Trophoblast cell (in vitro differentiated cells and primary cell): ENCODE data around the gene EHF.

Experiments
- DNase-seq, 2 donors: peaks; one replicate each; pipeline ENCODE4 v3.0.0-alpha.2; 2016
- H2AFZ ChIP-seq: 2 replicates; pipeline ENCODE4 v1.6.1; 2013; ENCODE audit warnings: low read length, moderate library complexity, mild to moderate bottlenecking; ENCODE audit not compliant: insufficient read depth, poor library complexity
- H2AK5ac ChIP-seq: 2 replicates; pipeline ENCODE4 v1.6.1; 2013; ENCODE audit warnings: mild to moderate bottlenecking, low read length
- H2BK120ac ChIP-seq: 2 replicates; pipeline ENCODE4 v1.6.1; 2013; ENCODE audit warnings: low read length, mild to moderate bottlenecking, moderate library complexity; ENCODE audit not compliant: insufficient read depth, poor library complexity
- H2BK12ac ChIP-seq: 2 replicates; pipeline ENCODE4 v1.6.1; 2013; ENCODE audit warnings: mild to moderate bottlenecking, low read length, moderate library complexity
- H2BK5ac ChIP-seq: 2 replicates; pipeline ENCODE4 v1.6.1; 2013; ENCODE audit warnings: low read length, low read depth, moderate library complexity, mild to moderate bottlenecking; ENCODE audit not compliant: poor library complexity
- H3K14ac ChIP-seq: 2 replicates; pipeline ENCODE4 v1.6.1; 2013; ENCODE audit warnings: mild to moderate bottlenecking, low read length
- H3K18ac ChIP-seq: 2 replicates; pipeline ENCODE4 v1.6.1; 2013; ENCODE audit warnings: mild to moderate bottlenecking, low read length
- H3K23ac ChIP-seq: 2 replicates; pipeline ENCODE4 v1.6.1; 2013; ENCODE audit warnings: low read length
- H3K27ac ChIP-seq: 2 replicates; pipeline ENCODE4 v1.5.1; 2013; ENCODE audit warnings: low read depth, mild to moderate bottlenecking, inconsistent platforms, low read length, moderate library complexity
- H3K27me3 ChIP-seq: 2 replicates; pipeline ENCODE4 v1.6.1; 2013; ENCODE audit warnings: inconsistent platforms, mild to moderate bottlenecking, low read length, moderate library complexity; ENCODE audit not compliant: insufficient read depth
- H3K36me3 ChIP-seq, 2 experiments: 1 replicate in 1 of 2; 2 replicates in 1 of 2; pipeline ENCODE4 v1.6.1; 2013; ENCODE audit warnings: low read length in 2 of 2, mild to moderate bottlenecking in 2 of 2, moderate library complexity in 1 of 2; ENCODE audit not compliant: insufficient read depth in 2 of 2, control insufficient read depth in 1 of 2
- H3K4ac ChIP-seq: 2 replicates; pipeline ENCODE4 v1.6.1; 2013; ENCODE audit warnings: low read depth, mild to moderate bottlenecking, low read length, moderate library complexity
- H3K4me1 ChIP-seq, 2 experiments: 1 replicate in 1 of 2; 2 replicates in 1 of 2; pipeline ENCODE4 v1.6.1; 2013; ENCODE audit warnings: low read length in 2 of 2, mild to moderate bottlenecking in 2 of 2, moderate library complexity in 1 of 2; ENCODE audit not compliant: insufficient read depth in 2 of 2, control insufficient read depth in 1 of 2
- H3K4me2 ChIP-seq: 2 replicates; pipeline ENCODE4 v1.6.1; 2013; ENCODE audit warnings: inconsistent platforms, mild to moderate bottlenecking, low read length, moderate library complexity
- H3K4me3 ChIP-seq: 2 replicates; pipeline ENCODE4 v1.5.1; 2013; ENCODE audit warnings: mild to moderate bottlenecking, low read depth, low read length, inconsistent platforms
- H3K79me1 ChIP-seq: one replicate; pipeline ENCODE4 v1.6.1; 2013; ENCODE audit warnings: low read length
- H3K79me2 ChIP-seq: 2 replicates; pipeline ENCODE4 v1.6.1; 2013; ENCODE audit warnings: low read length, mild to moderate bottlenecking; ENCODE audit not compliant: control insufficient read depth, insufficient read depth, poor library complexity
- H3K9ac ChIP-seq: 2 replicates; pipeline ENCODE4 v1.6.1; 2013; ENCODE audit warnings: mild to moderate bottlenecking, low read length
- H3K9me3 ChIP-seq: 2 replicates; pipeline ENCODE4 v1.6.1; 2013; ENCODE audit warnings: low read depth, mild to moderate bottlenecking, control low read depth, inconsistent platforms, low read length; ENCODE audit not compliant: insufficient read depth
- H4K12ac ChIP-seq: 2 replicates; pipeline ENCODE4 v1.6.1; 2013; ENCODE audit warnings: low read depth, mild to moderate bottlenecking, low read length, moderate library complexity
- H4K8ac ChIP-seq: 2 replicates; pipeline ENCODE4 v1.6.1; 2013; ENCODE audit warnings: low read depth, mild to moderate bottlenecking, low read length, moderate library complexity
- H4K91ac ChIP-seq: one replicate; pipeline ENCODE4 v1.6.1; 2013; ENCODE audit warnings: low read depth, mild to moderate bottlenecking, low read length, moderate library complexity
- WGBS: extraction: QIAGEN DNeasy Blood & Tissue Kit; methylation state at CpG from one replicate; pipeline ENCODE4 v1.1.7; 2013; ENCODE audit warnings: missing lambda C conversion rate; ENCODE audit not compliant: insufficient read length, insufficient coverage; ENCODE audit errors: extremely low coverage; 5-methylcytosine and 5-hydroxymethylcytosine counted together

EHF gene

DNA sequence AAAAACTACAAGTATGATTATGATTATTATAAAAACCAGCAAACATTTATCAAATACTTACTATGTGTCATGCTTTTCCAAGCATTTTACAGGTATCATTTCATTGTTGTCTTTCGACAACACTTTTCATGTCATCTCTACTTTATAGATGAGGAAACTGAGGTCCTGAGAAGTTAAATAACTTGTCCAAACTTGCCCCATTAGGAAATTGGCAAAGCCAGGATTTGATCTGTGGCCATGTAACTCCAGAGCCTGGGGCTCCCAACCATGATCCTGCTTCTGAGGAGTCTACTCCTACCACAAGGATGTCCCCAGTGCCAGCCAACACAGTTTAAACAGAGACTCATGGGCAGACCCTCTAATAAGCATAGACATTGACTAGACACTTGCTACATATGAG, 15.2 kb downstream of the EHF start:
- no peak overlapping the region for H4K12ac ChIP-seq
- no peak overlapping the region for H3K4ac ChIP-seq
- H3K36me3 ChIP-seq: no peaks in the 10 kb centered on the region
- H2BK12ac ChIP-seq: no peak overlapping the region
- peaks cover 3 to 11% of the 10 kb centered on the region in 2 experiments for H3K4me1 ChIP-seq
- no peak for DNase-seq
- WGBS: no CpG with 5 or more reads among the region's 1 CpG
- no peak overlapping the region for H2BK120ac ChIP-seq
- no peak overlapping the region for H3K18ac ChIP-seq
- no peak overlapping the region for H3K4me2 ChIP-seq
- H4K8ac ChIP-seq: no peak overlapping the region
- no peaks in the 10 kb centered on the region for H3K9me3 ChIP-seq
- peaks cover 3% of the 10 kb centered on the region for H3K27me3 ChIP-seq
- H3K79me1 ChIP-seq: no peaks in the 10 kb centered on the region
- no peak overlapping the region for H3K27ac ChIP-seq
- H2BK5ac ChIP-seq: no peak overlapping the region
- H3K14ac ChIP-seq: no peak overlapping the region
- H3K9ac ChIP-seq: no peak overlapping the region
- no peak overlapping the region for H2AFZ ChIP-seq
- no peak overlapping the region for H2AK5ac ChIP-seq
- no peaks in the 10 kb centered on the region for H3K79me2 ChIP-seq
- H4K91ac ChIP-seq: no peak overlapping the region
- H3K23ac ChIP-seq: no peak overlapping the region
- H3K4me3 ChIP-seq: no peak overlapping the region

DNA sequence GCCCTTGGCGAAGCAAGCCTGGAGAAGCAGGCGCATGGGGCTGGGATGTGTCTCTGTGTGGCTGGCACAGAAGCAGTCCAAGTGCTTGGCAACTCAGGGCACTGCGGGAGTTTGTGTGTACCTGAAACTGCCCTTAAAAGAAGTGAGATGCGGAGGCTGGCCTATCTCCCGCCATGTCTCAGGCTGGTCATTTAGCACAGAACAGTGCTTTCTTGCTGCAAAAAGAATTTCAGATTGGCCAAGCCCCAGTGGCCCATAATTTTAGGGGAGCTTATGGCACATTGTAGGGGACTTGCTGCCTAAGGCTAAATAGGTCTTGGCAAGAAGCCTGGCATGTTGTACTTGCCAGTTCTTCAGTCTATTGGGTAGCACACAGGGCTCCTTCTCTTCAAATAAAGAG, 16.4 kb downstream of the EHF start:
- peaks cover 3 to 13% of the 10 kb centered on the region in 2 experiments for H3K4me1 ChIP-seq
- no peak overlapping the region for H4K8ac ChIP-seq
- no peak overlapping the region for H2BK12ac ChIP-seq
- H3K9ac ChIP-seq: no peak overlapping the region
- no peak overlapping the region for H4K12ac ChIP-seq
- H3K9me3 ChIP-seq: no peaks in the 10 kb centered on the region
- H3K18ac ChIP-seq: no peak overlapping the region
- no peak overlapping the region for H4K91ac ChIP-seq
- H3K4me3 ChIP-seq: no peak overlapping the region
- H3K14ac ChIP-seq: no peak overlapping the region
- peaks cover 3% of the 10 kb centered on the region for H3K27me3 ChIP-seq
- no peaks in the 10 kb centered on the region for H3K79me1 ChIP-seq
- no peak overlapping the region for H3K23ac ChIP-seq
- H2BK120ac ChIP-seq: no peak overlapping the region
- WGBS: no CpG with 5 or more reads among the region's 5 CpGs
- H3K4ac ChIP-seq: no peak overlapping the region
- no peaks in the 10 kb centered on the region for H3K36me3 ChIP-seq
- H3K27ac ChIP-seq: no peak overlapping the region
- H2AK5ac ChIP-seq: no peak overlapping the region
- DNase-seq: no peak
- H2BK5ac ChIP-seq: no peak overlapping the region
- H3K79me2 ChIP-seq: no peaks in the 10 kb centered on the region
- H2AFZ ChIP-seq: no peak overlapping the region
- H3K4me2 ChIP-seq: no peak overlapping the region

DNA sequence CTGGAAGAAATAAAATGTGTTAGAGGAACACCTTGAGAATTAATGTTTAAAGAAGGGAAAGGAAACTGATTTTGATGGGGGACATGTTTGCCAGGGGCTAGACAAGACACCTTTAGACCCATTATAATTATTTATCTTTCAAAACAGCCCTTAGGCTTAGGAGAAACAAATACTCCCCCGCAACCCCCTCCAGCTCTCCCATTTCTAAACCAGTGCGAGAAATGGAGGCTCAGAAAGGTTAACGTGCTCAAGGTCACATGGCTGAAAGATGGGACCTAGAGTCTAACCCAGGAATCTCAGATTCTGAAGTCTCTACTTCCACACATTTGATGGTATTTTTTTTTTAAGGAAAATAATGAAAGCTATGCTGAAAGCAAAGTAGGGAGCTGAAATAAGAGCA, 18.0 kb downstream of the EHF start:
- no peak overlapping the region for H3K27ac ChIP-seq
- no peak overlapping the region for H4K91ac ChIP-seq
- H3K79me1 ChIP-seq: no peaks in the 10 kb centered on the region
- no peak overlapping the region for H2AK5ac ChIP-seq
- H3K4ac ChIP-seq: no peak overlapping the region
- H3K79me2 ChIP-seq: no peaks in the 10 kb centered on the region
- H2BK120ac ChIP-seq: no peak overlapping the region
- no peak overlapping the region for H2BK5ac ChIP-seq
- no peak for DNase-seq
- H3K9me3 ChIP-seq: no peaks in the 10 kb centered on the region
- H3K14ac ChIP-seq: no peak overlapping the region
- H3K9ac ChIP-seq: no peak overlapping the region
- H4K8ac ChIP-seq: no peak overlapping the region
- no peak overlapping the region for H3K18ac ChIP-seq
- H3K23ac ChIP-seq: no peak overlapping the region
- no CpG with 5 or more reads among the region's 3 CpGs for WGBS
- no peak overlapping the region for H3K4me2 ChIP-seq
- H4K12ac ChIP-seq: no peak overlapping the region
- H3K27me3 ChIP-seq: peaks cover 3% of the 10 kb centered on the region
- H3K4me3 ChIP-seq: no peak overlapping the region
- H2BK12ac ChIP-seq: no peak overlapping the region
- peaks cover 0 to 13% of the 10 kb centered on the region in 2 experiments for H3K4me1 ChIP-seq
- H2AFZ ChIP-seq: no peak overlapping the region
- no peaks in the 10 kb centered on the region for H3K36me3 ChIP-seq

DNA sequence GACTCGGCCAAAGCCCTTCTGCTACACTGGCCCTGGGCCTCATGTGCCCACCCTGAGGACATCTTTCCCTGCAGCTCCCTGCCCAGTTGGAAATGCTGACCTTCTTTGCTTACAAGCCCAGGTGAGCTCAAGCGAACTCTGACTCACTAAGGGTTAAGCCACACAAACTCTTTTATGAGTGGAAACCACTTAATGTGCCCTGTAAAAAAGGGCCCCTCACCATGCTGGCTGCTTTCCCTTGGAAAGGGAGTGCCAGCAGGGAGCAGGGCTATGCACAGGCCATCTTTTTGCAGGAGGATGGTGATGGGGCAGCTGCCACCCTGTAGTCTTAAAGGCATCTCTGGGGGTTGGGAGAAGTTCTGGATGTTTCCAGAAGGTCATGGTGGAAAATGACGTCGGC, 18.7 kb downstream of the EHF start:
- no CpG with 5 or more reads among the region's 4 CpGs for WGBS
- Histone ChIP-seq H3K4me1 (peaks cover 3 to 16% of the 10 kb centered on the region in 2 experiments), H2BK12ac (no peak overlapping the region), H4K8ac (no peak overlapping the region), H4K12ac (no peak overlapping the region), H3K36me3 (no peaks in the 10 kb centered on the region), H3K27me3 (peaks cover 3% of the 10 kb centered on the region), H3K79me2 (no peaks in the 10 kb centered on the region), H2BK120ac (no peak overlapping the region), H3K9ac (no peak overlapping the region), H3K18ac (no peak overlapping the region), H2AK5ac (no peak overlapping the region), H3K14ac (no peak overlapping the region), H3K23ac (no peak overlapping the region), H3K4ac (no peak overlapping the region), H3K79me1 (no peaks in the 10 kb centered on the region), H2BK5ac (no peak overlapping the region), H4K91ac (no peak overlapping the region), H3K4me2 (no peak overlapping the region), H3K4me3 (no peak overlapping the region), H3K27ac (no peak overlapping the region), H2AFZ (no peak overlapping the region), H3K9me3 (no peaks in the 10 kb centered on the region)
- DNase-seq: no peak
